ENCODE measurements around the gene CHD2.

GRCh38 chr15:93046120-93046519, 146.0 kb downstream of the CHD2 start:
- TF ChIP-seq, protein P1, sequence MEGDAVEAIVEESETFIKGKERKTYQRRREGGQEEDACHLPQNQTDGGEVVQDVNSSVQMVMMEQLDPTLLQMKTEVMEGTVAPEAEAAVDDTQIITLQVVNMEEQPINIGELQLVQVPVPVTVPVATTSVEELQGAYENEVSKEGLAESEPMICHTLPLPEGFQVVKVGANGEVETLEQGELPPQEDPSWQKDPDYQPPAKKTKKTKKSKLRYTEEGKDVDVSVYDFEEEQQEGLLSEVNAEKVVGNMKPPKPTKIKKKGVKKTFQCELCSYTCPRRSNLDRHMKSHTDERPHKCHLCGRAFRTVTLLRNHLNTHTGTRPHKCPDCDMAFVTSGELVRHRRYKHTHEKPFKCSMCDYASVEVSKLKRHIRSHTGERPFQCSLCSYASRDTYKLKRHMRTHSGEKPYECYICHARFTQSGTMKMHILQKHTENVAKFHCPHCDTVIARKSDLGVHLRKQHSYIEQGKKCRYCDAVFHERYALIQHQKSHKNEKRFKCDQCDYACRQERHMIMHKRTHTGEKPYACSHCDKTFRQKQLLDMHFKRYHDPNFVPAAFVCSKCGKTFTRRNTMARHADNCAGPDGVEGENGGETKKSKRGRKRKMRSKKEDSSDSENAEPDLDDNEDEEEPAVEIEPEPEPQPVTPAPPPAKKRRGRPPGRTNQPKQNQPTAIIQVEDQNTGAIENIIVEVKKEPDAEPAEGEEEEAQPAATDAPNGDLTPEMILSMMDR (IDR thresholded peaks at IDR 0.05; ENCODE audit: low read depth, low read length, poor library complexity, severe bottlenecking): no peak
- no peak for TF ChIP-seq EZH2phosphoT487 (IDR thresholded peaks at IDR 0.05; ENCODE audit: borderline replicate concordance, low read length)
